Measurements from ENCODE around the gene HSPB9.

Gene HSPB9

DNA sequence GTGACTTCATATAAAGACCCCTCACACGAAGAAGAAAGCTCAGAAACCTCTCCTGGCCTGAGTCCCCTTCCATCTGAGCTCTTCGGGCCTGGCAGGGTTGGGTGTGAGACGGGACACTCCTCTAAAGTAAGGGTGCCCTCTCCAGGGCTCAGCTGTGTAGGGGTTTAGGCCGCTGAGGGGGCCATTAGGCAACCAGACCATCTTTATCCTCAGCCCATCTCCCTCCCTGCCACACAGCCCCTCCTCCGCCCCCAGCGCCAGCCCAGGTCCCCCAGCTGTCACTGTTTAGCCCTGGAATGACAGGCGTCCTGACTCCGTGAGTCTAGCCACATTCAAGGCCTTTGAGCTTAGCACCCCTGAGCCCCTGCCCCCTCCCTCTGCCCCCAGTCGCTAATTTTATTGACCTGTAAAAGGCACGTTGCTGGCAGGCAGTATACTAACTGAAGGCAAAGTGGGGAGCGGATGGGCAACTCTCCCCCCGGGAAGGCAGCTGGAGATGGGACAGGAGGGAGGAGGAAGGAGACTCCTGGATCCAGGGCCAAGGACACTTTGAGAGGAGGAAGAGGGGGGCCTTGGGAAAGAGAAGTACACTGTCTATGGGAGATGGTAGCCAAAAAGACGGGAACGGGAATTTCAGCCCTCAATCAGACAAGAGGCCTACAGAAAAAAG is 23.7 kb upstream of the HSPB9 start:
- TF ChIP-seq, protein P1, sequence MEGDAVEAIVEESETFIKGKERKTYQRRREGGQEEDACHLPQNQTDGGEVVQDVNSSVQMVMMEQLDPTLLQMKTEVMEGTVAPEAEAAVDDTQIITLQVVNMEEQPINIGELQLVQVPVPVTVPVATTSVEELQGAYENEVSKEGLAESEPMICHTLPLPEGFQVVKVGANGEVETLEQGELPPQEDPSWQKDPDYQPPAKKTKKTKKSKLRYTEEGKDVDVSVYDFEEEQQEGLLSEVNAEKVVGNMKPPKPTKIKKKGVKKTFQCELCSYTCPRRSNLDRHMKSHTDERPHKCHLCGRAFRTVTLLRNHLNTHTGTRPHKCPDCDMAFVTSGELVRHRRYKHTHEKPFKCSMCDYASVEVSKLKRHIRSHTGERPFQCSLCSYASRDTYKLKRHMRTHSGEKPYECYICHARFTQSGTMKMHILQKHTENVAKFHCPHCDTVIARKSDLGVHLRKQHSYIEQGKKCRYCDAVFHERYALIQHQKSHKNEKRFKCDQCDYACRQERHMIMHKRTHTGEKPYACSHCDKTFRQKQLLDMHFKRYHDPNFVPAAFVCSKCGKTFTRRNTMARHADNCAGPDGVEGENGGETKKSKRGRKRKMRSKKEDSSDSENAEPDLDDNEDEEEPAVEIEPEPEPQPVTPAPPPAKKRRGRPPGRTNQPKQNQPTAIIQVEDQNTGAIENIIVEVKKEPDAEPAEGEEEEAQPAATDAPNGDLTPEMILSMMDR (IDR thresholded peaks at IDR 0.05; ENCODE audit: control extremely low read depth, extremely low read depth, low read depth, missing control alignments): no peak
- ChIA-PET POLR2A (no interaction called here), CTCF (interaction anchor here (0.6 to 8.7 kb wide), 6 partner anchors 10 to 74 kb away, joined by 3 to 70 read pairs (median 3); no protein-coding TSS in a partner anchor)
- DNase-seq (ENCODE audit: extremely low spot score): no peak

DNA sequence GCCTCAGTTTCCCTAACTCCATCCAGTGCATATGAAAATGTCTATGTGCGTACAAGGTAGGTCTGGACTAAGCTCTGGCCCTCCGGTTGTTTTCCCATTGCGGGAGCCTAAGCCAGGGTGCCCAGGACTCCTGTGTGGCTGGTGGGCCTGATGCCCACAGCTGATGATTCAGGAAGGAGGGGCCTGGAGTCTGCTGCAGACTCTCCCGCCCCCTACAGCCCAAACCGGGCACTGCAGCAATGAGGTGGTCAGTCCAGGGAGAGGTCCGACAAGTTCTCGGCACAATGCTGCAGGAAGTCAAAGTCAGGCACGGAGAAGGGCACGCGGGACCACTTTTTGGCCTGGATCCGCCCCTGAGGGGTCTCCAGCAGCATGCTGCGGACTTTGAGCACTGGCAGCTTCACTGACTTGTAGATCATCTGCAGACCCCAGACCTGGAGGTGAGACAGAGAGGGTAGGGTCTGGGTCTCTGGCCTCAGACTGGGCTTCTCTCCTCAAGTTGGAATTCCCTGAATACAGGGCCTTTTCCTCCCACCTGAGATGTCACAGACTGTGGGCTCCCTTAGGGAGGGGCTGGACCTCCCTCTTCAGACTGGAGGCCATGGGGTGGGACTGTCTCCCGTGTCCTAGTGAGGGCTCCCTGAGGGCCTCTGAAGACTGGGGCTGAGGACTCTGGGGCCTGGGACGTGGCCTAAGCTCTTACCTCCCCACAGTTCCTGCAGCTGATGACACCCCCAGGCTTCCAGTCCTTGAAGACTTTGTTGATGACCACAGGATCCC is 20.9 kb upstream of the HSPB9 start:
- peak; percentile 77 for DNase-seq (ENCODE audit: extremely low spot score)
- POLR2A ChIA-PET: interaction anchor here (0.5 kb wide), 1 partner anchor 74 kb away, joined by 9 read pairs; no protein-coding TSS in a partner anchor
- TF ChIP-seq, protein P1 (IDR thresholded peaks at IDR 0.05; ENCODE audit: control extremely low read depth, extremely low read depth, low read depth, missing control alignments): peak; percentile 84
- CTCF ChIA-PET: interaction anchor here (0.6 to 8.7 kb wide), 21 partner anchors 9 to 300 kb away, joined by 3 to 70 read pairs (median 4); partner anchors contain the start of genes CNP, DHX58 and NKIRAS2

DNA sequence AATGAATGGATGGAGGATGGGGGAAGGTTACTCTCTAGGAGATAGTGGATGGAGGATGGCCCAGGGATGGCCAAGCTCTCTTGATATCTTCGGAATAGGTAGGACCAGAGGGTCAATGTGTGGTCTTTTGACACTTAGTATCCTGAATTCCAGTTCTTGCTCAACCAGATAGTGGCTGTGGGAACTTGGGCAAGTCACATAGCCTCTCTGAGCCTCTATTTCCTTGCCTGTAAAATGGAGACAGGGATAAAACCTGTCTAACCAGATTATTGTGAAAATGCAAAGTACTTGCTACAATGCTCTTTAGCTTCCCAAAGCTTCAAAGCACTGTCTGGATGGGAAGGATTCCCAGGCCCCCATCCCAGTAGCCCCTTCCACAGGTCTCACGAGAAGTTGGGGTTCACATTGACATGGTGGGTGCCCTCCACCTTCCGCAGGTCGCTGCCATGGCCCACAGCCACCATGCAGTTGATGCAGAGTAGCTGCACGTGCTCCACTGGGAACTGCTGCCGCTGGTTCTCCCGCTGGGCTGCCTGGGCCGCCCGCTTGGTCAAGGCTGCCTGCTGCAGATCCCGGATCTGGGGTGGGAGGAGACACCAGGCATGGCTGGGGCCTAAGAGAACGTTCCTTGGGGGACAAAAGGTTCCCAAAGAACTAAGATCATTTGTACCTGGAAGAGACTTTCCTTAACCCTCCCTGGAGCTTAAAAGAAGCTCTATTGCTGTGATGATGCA is 19.2 kb upstream of the HSPB9 start:
- POLR2A ChIA-PET: no interaction called here
- CTCF ChIA-PET: interaction anchor here (0.7 to 7.0 kb wide), 9 partner anchors 8 to 84 kb away, joined by 3 to 62 read pairs (median 3); partner anchors contain the start of gene NKIRAS2
- TF ChIP-seq, protein P1 (IDR thresholded peaks at IDR 0.05; ENCODE audit: control extremely low read depth, extremely low read depth, low read depth, missing control alignments): no peak
- no peak for DNase-seq (ENCODE audit: extremely low spot score)

DNA sequence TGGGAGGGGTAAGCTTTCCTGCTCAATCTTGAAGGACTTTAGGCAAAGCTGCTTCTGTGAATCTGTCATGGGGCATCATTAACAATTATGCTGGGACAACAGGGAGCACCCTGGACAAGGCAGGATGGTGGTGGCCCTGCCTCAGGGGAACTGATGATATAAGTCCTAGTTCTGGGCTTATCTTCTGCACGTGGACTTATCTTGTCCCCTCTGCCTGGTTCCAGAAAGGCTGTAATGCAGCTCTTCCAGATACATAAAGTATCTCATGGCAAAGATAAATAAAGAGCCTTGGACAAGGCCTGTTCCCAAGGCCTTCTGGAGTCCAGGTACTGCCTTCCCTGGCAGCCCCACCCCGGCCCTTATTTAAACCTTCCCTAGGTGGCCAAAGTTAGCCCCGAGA is 18.3 kb upstream of the HSPB9 start:
- DNase-seq (ENCODE audit: extremely low spot score): no peak
- TF ChIP-seq, protein P1 (IDR thresholded peaks at IDR 0.05; ENCODE audit: control extremely low read depth, extremely low read depth, low read depth, missing control alignments): no peak
- POLR2A ChIA-PET: no interaction called here
- CTCF ChIA-PET: interaction anchor here (0.7 to 7.0 kb wide), 5 partner anchors 9 to 85 kb away, joined by 3 to 62 read pairs (median 3); partner anchors contain the start of gene NKIRAS2

DNA sequence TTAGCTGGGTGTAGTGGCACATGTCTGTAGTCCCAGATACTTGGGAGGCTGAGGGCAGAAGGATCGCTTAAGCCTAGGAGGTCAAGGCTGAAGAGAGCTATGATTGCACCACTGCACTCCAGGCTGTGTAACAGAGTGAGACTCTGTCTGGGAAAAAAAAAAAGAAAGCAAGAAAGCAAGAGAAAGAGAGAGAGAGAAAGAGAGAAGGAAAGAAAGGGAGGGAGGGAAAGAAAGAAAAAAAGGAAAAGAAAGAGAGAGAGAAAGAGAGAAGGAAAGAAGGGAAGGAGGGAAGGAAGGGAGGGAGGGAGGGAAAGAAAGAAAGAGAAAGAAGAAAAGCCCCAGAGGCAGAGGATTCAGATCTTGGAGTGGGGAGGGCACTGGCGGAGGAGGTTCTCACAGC is 16.6 kb upstream of the HSPB9 start:
- ChIA-PET CTCF (interaction anchor here (0.6 to 5.9 kb wide), 4 partner anchors 12 to 143 kb away, joined by 3 to 35 read pairs (median 3); partner anchors contain the start of gene DNAJC7), POLR2A (no interaction called here)
- TF ChIP-seq, protein P1 (IDR thresholded peaks at IDR 0.05; ENCODE audit: control extremely low read depth, extremely low read depth, low read depth, missing control alignments): no peak
- DNase-seq (ENCODE audit: extremely low spot score): no peak

DNA sequence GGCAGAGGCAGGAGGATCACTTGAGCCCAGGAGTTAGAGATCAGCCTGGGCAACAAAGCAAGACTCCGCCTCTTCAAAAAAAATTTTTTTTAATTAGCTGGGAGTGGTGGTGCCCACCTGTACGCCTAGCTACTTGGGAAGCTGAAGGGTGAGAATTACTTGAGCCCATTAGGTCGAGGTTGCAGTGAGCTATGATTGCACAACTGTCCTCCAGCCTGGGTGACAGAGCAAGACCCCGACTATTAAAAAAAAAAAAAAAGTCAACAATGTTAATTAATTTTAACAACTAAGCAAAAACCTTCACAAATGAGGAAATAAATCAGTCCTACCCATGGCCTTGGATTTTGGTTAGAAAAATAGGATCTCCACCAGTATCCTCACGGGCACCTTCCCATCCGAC is 15.5 kb upstream of the HSPB9 start:
- TF ChIP-seq, protein P1 (IDR thresholded peaks at IDR 0.05; ENCODE audit: control extremely low read depth, extremely low read depth, low read depth, missing control alignments): no peak
- CTCF ChIA-PET: interaction anchor here (1.3 to 5.9 kb wide), 4 partner anchors 11 to 82 kb away, joined by 4 to 35 read pairs (median 8); no protein-coding TSS in a partner anchor
- POLR2A ChIA-PET: no interaction called here
- no peak for DNase-seq (ENCODE audit: extremely low spot score)

Measured in GM10248 (cell line).